ENCODE data around the gene DRAXIN.
A peak's percentile ranks its signal among the peaks of the same experiment; 100 is the strongest.

DRAXIN gene

DNA sequence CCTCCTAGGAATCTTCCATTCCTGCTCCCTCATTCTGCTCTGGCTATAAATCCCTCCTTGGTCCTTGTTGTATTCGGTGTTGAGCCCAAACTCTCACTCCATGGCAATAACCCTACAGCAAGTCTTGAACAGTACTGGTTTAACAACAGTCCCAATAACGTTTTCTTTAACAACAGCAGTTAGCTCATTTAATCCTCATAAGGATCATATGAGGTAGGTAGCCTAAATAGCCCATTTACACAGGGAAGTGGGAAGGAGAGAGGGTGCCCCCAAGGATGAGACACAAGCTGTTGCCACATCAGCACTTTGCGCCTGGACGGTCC lies 44.0 kb downstream of the DRAXIN start:
- DNase-seq (ENCODE audit: extremely low read depth in 1 of 2, low read depth in 1 of 2) = no peak

DNA sequence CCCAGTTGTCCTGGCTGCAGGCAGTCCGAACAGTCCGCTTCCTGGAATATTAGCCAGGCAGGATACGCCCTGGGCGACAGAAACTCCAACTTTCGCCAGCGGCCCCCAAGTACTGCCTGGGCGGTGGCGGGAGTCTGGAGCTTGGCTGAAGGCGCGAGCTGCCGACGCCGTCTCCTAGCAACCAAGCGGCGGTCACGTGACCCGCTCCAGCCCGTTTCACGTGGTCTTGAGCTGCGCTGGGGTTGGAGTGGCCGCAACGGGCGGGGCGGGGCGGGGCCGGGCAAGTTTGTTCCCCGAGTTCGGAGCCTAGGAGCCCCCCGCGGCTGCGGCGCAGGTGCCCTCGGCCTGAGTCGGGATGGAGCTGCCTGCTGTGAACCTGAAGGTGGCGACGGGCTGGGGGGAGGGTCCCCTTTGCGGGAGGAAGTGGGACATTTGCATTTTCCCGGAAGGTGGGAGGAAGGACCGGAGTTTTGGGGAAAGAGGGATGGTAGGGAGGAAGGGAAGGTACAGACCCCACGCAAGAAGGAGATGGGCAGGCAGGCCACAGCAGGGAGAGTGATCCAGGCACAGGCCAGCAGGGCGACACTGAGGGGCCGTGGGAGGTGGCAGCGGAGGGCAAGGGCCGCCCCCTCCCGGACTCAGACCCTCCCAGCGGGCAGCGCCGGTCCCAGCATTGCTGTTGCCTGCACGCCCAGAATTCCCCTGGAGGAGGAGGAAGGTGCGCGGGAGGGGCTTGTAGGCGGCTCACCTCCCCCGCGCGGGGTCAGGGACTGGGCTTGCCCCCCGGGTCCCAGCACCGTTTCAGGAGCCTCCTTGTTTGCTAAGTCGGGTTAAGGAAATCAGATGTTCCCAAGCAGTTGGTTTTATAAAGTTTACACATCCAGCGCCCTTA lies 44.6 kb downstream of the DRAXIN start, which contains the start of gene AGTRAP:
TSS of gene AGTRAP (plus strand) at position 283 of the 892 bp plus-strand sequence. CDS start at position 356, 73 bp downstream.
- DNase-seq (ENCODE audit: extremely low read depth in 1 of 2, low read depth in 1 of 2) = peak; percentile 73 to 75

DNA sequence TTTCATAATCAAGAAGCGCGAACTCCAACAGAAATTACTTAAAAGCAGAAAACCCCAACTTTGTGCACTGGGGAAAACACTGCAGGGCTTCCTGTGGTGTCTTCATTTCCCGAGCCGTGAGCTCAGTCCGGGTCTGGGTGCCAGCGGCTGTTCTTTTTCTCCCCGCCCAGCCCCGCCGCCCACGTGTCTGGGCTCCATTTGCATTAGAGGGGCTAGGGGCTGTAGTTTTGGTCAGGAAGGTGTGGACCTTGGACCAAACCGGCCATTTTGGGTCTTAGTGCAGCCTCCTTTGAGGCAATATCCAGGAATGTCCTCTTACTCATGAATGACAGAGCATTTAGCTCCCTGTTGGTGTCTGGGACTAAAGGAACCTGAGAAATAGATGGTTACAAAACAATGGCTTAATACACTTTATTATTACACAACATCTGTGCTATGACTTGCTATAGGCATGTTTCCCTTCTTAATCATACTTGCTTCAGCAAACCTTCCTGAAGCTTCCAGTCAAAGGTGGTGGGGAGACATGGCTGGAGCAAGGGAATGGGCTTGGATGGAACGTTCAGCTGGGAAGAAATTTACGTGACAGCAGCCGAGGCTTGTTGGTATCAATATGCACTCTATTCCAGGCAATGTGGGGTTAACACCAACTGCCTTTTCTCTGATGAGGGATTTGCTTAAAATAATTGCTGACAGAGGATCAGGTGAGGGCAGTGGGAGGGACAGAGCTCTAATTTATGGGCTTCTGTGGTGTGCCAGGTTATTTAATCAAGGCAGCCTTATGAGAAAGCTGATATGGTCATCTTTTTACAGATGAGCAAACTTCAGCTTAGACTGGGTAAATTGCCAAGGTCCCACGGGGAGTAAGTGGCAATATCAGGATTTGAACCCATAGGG lies 45.5 kb downstream of the DRAXIN start:
- DNase-seq (ENCODE audit: extremely low read depth in 1 of 2, low read depth in 1 of 2) = no peak

DNA sequence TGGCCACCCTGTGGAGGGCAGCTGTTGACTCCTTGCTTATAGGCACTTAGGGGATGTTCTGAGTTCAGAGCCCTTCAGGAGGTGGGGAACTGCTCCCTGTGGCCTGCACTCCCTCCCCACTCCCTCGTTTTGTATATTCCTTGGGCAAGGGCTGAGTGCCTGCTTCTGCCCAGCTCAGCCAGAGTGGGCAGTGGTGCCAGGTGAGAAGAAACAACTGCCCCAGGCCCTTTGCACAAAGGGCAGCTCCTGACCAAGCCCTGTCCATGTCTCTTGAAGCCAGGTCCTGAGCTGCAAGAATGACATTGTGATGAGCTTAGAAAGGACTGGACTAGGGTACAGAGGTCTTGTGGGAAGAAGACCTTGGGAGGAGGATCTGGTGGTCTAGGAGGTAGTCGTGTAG lies 46.6 kb downstream of the DRAXIN start:
- no peak for DNase-seq (ENCODE audit: extremely low read depth in 1 of 2, low read depth in 1 of 2)

DNA sequence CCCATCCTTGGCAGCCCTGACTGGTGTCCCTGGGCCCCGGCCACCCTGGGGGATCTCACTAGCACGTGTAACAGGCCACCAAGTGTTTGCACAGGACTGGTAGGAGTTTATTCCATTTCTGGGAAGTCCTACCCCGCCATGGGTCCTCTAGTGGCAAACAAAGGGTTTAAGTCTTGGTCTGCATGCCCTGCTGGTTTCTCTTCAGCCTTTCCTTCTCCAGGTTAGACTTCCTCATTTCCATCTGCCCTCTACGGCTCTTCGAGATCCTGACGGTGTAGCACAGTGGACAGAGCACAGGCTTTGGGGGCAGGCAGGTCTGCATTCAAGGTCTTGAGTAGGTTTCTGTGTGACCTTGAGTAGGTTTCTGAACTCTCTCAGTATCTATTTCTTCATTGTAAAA lies 47.3 kb downstream of the DRAXIN start:
- no peak for DNase-seq (ENCODE audit: extremely low read depth in 1 of 2, low read depth in 1 of 2)

DNA sequence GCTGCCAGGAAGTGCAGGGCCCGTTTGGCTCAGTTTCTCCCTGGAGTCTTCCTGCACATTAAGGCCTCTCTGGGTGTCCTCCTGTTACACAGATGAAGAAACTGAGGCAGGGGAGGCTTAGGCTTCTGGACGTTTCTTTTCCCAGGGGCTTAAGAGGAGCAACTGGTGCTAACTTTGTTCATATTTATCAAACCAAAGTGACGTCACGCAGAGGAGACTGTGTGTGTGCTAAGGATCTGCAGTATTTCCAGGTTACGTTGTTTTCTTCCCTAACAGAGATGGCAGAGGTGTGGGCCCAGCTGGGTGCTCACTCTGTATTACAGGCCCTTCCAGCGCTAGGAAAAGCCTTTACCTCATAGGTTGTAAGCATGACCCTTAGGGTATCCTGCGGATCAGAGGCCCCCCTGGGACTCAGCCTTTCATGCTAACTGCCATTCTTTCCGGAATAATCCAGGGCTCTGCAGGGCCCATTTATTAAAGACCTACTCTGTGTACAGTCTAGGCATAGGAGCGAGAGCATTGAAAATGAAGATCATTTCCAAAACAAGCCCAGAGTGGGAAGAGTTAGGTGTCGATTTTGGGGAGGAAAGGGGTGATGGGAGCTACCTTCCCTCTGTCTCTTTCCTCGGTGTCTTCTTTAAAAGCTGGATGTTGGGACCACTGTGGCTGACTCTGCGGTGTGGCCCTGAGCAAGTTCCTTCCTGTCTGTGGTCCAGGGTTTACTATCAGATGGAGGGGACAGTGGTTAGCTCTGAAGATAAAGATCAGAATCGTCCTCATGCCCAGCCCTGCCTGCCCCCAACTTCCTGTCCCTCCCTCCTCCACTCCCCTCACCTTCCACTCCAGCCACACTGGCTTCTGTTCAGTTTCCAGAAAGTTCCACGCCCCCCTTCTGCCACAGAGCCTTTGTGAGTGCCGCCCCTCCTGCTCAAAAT lies 49.0 kb downstream of the DRAXIN start:
- no peak for DNase-seq (ENCODE audit: extremely low read depth in 1 of 2, low read depth in 1 of 2)

DNA sequence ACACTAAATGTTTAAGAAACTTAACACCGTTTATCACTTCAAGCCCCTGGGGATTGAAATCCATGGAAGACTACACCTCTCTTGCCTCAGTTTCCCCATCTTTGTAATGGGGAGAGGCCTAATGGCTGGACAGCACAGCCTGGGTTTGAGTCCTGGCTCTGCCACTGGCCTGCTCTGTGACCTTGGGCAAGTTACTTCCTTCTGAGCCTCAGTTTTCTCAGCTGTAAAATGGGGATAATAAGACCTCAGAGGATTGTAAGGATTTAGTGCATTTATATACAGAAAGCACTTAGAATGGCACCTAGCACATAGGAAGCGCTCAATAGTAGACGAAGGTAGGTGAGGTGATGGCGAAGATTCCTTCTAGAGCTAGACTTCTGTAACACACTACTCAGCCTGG lies 50.0 kb downstream of the DRAXIN start:
- DNase-seq (ENCODE audit: extremely low read depth in 1 of 2, low read depth in 1 of 2) = no peak

DNA sequence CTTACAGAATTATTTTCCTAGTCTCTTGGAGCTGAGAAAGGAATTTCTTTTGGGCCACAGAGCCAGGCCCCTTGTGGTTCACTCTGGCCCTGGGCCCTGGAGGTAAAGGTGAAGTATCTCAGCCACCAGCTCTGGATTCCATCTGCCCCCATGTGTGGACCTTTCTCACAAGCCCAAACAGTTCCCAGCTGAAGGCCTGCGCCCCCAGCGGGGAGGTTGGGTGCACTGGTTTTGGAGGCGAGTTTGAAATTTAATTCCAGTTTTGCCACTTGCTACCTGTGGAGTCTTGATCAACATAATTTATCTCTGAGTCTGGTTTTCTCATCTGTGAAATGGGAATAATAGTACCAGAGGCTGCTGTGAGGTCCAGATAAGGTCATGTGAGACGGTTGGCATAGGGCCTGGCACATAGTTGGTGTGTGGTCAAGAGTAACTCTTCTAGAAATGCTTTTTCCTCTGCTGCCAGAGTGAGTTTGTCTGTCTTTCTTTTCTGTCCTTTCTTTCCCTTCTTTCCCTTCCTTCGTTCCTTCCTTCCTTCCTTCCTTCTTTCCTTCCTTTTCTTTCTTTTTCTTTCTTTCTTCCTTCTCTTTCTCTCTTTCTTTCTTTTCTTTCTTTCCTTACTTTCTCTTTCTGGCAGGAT lies 50.5 kb downstream of the DRAXIN start:
- no peak for DNase-seq (ENCODE audit: extremely low read depth in 1 of 2, low read depth in 1 of 2)

DNA sequence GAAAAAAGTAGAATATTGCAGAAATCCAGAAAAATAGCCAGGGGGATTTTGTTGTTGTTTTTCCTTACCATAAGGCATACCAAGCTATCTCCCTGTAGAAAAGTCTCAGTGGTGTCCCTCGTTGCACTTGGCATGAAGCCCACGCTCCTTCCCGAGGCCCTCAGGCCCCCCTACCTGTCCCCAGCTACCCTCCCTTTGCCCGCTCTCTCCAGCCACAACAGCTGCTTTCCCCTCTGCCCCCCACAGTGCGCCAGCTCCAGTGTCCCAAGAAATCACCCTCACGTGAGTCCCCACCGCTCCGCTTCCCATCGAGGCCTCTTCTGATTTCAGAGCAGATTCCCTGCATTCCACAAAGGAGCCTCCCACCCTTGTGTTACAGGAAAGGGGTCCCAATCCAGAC lies 52.8 kb downstream of the DRAXIN start:
- DNase-seq (ENCODE audit: extremely low read depth in 1 of 2, low read depth in 1 of 2) = no peak

DNA sequence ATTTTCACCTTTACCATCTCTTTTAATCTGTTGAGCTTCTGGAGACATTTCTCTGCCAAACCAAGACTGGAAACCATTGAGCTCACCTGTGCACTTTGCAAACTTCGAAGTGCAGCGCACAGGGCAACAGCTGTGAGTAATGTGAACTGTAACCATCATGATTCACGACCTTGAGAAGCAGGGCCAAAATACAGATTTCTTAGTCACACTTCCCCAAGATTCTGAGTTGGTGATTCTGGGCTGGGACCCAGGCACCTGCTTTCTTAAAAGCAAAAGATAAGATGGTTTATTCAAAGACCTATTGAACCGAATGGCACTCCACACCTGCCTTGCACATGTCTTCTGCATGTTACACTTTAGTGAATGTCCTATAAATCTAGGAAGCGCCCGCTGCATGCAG lies 54.6 kb downstream of the DRAXIN start:
- no peak for DNase-seq (ENCODE audit: extremely low read depth in 1 of 2, low read depth in 1 of 2)

DNA sequence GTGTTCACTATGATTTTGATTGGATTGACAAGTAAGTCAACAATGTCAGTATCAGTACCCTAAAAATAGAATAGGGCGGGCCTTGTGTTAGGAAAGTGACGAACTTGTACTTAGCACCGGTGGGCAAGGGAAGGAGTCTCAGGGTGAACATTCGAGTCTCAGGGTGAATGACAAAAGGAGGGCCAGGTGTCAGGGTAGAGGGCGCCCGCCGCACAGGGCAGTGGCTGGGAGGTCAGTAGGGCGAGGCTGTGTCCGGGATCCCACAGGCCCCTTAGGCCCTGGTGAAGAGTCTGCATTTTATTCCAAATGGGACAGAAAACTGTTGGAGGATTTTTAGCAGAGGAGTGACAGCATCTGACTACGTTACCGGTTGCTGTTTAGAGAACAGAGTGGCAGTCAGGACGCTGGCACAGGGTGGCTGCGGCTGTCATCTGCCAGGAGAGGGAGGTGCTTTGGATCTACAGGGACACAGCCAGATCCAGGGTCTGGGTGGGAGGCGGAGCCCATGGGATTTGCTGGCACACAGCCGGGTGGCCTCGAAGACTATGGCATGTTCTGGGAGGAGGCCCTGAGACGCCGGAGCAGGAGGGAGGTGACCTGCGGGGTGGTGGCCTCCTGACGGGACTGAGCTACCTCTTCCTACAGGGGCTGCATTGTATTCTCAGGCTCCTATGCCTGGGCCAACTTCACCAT lies 55.4 kb downstream of the DRAXIN start:
- no peak for DNase-seq (ENCODE audit: extremely low read depth in 1 of 2, low read depth in 1 of 2)

DNA sequence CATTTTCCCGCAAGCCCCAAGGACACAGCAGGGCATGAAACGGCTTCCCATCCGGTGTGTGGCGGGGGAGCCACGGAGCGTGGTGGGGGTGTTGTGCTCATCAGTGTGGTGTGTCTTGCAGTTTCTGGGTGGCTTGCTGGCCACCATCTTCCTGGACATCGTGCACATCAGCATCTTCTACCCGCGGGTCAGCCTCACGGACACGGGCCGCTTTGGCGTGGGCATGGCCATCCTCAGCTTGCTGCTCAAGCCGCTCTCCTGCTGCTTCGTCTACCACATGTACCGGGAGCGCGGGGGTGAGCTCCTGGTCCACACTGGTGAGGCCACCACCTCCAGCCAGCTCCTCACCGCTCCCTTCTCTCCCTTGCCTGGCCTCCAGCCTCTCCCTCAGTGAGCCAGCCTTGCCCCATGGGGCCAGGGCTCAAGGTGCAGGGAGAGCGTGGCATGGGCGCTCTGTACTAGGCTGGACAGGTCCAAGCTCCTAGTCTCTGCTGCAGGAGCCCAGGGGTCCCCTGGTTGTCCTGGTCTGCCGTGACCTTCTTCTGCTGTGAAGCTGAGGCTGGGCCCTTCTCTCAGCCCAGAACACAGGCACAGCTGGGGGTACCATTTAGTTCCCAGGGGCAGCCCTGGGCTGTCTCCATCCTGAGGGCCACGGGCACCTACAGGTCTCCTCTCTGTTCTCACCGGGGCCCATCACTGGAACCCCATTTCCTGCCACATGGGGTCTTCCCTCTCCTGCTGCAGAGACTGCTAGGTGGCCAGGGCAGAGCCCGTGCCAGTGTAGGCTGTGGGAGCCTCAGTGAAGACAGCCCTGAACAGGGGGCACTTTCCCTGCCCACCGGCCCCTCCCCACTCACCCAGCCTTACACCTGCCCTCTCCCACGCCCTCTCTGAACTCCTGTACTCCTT lies 57.0 kb downstream of the DRAXIN start:
- DNase-seq (ENCODE audit: extremely low read depth in 1 of 2, low read depth in 1 of 2) = no peak

DNA sequence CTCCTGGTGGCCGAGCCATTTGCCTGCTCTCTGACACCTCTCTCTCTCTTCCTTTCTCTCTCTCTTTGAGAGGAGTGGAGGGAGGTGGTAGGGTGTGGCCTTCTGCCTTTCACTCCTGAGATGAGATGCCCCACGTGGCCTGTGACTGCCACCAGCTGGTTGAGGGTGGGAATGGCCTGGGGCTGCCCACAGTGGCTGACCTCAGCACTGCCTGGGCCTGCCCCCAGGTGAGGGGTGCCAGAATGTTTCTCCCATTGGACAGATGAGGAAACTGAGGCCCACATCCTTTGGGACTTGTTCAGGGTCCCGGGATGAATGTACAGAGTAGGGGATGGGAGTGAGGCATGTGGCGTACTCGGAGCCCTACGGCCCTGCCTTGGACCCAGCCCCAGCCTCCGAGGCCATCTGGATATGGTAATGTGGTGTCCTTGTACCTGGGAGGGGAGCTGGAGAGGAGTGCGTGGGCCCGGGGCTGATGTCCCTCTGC lies 57.7 kb downstream of the DRAXIN start:
- no peak for DNase-seq (ENCODE audit: extremely low read depth in 1 of 2, low read depth in 1 of 2)

DNA sequence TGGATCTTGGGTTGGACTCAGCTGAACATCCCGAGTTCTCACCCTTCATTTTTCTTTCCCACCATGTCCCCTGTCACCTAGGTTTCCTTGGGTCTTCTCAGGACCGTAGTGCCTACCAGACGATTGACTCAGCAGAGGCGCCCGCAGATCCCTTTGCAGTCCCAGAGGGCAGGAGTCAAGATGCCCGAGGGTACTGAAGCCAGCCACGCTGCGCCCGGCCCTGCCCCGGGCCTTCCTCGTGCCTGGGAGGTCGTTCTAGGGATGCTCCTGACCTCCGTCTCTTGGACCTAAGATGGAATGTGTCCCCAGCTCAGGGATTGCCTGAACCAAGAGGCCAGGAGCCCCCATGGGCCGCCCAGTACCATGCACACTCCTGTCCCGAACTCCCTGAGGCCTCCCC lies 58.5 kb downstream of the DRAXIN start:
- no peak for DNase-seq (ENCODE audit: extremely low read depth in 1 of 2, low read depth in 1 of 2)

DNA sequence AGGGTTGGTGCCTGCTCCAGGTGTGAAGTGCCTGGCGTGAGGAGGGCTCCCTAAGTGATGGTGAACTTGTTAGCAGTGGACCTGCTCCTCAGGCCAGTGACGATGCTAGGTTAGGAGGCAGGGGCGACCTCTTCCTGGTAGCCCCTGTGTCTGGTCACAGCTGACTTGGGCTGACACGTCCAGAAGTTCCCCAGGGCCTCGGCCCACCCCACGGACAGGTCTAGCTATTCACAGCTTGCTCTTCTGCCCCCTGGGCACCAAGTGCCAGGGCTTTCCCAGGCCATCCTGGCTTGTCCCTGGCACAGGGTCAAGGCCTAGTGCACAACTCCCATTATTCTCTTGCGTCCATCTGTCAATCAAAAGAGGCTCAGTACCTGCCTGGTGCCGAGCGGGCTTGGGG lies 59.6 kb downstream of the DRAXIN start:
- DNase-seq (ENCODE audit: extremely low read depth in 1 of 2, low read depth in 1 of 2) = no peak

DNA sequence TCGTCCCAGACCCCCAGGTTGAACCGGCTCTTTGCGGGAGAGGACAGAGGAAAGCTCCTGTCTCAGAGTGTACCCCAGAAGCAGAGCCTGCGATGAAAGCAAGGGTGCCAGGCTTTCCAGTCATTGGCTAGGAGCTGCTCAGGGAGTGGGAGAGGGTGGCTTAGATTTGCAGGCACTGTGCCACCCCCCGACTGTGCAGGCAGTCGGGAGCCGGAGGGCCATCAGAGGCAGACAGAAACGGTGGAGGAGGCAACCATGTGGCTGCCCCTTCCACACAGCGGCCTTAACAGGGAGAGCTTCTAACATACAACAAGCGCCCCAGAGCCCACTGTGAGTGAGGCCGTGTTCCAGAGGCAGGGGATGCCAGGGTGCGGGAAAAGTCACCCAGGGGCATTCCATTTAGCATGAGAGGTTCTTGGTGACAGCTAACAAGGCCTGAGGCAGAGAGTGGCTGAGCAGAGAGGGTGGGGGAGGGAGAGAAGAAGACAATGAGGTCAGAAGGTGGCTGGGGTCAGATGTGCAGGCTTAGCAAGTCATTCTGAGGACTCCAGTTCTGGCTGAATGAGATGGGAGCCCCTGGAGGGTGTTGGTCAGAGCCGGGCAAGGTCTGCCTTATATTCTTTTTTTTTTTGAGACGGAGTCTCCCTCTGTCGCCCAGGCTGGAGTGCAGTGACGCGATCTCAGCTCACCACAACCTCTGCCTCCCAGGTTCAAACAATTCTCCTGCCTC lies 61.0 kb downstream of the DRAXIN start:
- no peak for DNase-seq (ENCODE audit: extremely low read depth in 1 of 2, low read depth in 1 of 2)

DNA sequence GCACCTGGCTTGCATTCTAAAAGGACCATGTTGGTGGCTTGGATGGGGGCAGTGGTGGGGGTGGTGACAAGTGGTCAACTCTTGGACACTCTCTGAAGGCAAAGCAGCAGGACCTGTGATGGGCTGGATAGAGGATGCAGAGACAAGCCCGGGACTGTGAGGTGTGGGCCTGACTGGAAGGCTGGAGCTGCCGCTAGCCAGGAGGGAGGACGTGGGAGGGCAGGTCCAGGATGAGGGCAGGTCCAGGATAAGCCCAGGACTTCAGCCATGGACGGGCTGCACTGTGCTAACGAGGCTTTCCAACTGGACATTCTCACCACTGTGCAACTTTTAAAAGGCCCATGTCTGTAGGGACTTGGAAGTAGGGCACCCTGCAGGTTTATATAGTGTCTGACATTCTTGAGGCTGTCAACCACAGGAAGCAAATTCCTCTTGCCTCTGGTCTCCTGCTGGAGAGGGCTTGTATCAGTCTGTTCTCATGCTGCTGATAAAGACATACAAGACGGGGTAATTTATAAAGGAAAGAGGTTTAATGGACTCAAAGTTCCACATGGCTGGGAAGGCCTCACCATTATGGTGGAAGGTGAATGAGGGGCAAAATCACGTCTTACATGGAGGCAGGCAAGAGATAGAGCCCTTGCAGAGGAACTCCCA lies 62.2 kb downstream of the DRAXIN start:
- DNase-seq (ENCODE audit: extremely low read depth in 1 of 2, low read depth in 1 of 2) = no peak
